ENCODE results near the gene HCN4.

HCN4 gene

GRCh38 chr15:73380661-73381060 is 11.9 kb upstream of the HCN4 start:
- no peak for DNase-seq (ENCODE audit: low read depth in 3 of 3)

DNA sequence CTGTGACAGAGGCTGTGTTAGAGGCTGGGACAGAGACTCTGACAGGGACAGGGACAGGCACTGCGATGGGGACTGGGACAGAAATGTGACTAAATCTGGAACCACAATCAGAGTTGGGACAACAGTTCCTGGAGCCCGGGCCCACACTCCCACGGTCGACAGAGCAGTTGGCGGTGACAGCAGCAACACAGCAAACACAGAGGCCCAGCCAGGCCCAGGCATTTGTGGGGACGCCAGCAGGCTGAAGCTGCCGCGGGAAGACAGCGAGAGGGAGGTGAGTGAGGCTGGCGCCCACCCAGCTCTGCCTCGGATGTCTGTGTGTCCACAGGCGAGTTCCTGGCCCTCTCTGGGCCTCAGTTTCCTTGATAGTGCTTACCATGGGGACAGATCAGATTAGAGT is 9.3 kb upstream of the HCN4 start:
- DNase-seq (ENCODE audit: low read depth in 3 of 3), result peak in 1 of 3 donors; percentile 1

GRCh38 chr15:73375755-73376305 is 7.1 kb upstream of the HCN4 start:
- DNase-seq (ENCODE audit: low read depth in 3 of 3), result no peak

- DNase-seq (ENCODE audit: low read depth in 3 of 3), result no peak
Measured at GRCh38 chr15:73375012-73375411, 6.3 kb upstream of the HCN4 start.

- DNase-seq (ENCODE audit: low read depth in 3 of 3), result no peak
Measured at GRCh38 chr15:73374604-73375003, 5.8 kb upstream of the HCN4 start.

DNA sequence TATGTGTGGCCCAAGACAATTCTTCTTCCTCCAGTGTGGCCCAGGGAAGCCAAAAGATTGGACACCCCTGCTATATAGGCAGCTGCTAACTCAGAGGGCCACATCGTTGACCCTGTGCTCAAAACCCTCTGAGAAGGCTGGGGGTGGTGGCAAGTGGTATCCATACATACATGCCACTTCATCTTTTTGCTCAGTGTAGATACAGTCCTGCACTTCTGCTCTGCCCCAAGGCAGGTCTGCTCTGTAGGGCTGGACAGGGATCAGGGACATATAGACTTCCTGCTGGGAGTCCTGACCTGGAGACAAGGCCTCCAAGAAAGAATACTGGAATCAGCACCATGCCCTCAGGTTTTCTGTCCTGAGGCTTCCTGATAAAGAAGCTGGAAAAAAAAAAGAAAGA is 4.5 kb upstream of the HCN4 start:
- no peak for DNase-seq (ENCODE audit: low read depth in 3 of 3)

- no peak for DNase-seq (ENCODE audit: low read depth in 3 of 3)
Measured at GRCh38 chr15:73371812-73372211, 3.1 kb upstream of the HCN4 start.

- no peak for DNase-seq (ENCODE audit: low read depth in 3 of 3)
Measured at GRCh38 chr15:73370151-73370550, 1.4 kb upstream of the HCN4 start.

GRCh38 chr15:73369154-73369694 is 466 bp upstream of the HCN4 start:
- no peak for DNase-seq (ENCODE audit: low read depth in 3 of 3)

DNA sequence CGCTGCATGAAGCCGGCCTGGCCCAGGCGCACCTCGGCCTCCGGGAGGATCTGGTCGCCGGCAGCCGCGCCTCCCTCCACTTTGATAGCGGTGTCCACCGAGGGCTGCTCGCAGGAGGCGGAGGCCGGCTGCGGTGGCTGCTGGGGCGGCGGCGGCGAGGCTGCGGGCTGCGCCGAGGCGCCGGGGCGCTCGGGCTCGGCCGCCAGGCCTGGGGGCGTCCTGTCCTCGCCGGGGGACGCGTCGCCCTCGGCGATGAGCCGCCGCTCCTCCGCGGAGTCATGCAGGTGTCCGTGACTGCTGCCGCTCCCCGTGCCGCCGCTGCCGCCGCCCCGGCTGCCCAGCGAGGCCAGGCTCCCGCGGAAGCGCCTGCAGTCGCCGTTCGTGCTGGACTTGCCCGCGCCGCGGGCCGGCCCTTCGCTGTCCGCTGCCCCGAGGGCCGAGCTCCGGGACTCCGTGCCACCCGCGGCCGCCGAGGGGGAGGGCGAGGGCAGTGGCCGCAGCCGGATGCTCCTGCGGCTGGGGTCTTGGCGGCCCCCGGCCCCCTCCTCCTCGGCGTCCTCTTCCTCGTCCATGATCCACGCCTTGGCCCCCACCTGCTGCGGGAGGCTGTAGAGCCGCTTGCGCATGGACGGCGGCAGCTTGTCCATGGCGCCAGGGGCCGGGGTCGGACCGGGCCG is 996 bp downstream of the HCN4 start:
- DNase-seq (ENCODE audit: low read depth in 3 of 3), result no peak

- DNase-seq (ENCODE audit: low read depth in 3 of 3), result no peak
Measured at GRCh38 chr15:73366766-73367623, 1.8 kb downstream of the HCN4 start.

DNA sequence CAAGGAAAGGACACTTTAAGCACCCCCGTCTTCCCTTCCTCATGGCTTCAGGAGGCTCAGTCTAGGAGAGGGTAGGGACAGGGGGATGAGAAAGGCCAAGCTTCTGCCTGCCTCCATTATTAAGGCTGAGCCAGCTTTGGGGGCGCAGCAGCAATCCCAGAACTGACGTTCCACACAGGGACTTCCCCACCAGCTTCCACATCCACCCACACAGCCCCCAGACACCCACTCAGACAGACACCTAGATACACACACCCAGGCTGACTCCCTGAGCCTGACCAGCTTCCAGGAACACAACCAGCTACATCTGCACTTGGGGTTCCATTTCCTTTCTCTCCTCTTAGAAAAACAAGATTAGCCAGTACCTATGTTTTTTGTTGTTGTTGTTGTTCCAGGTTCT is 4.7 kb downstream of the HCN4 start:
- no peak for DNase-seq (ENCODE audit: low read depth in 3 of 3)

DNA sequence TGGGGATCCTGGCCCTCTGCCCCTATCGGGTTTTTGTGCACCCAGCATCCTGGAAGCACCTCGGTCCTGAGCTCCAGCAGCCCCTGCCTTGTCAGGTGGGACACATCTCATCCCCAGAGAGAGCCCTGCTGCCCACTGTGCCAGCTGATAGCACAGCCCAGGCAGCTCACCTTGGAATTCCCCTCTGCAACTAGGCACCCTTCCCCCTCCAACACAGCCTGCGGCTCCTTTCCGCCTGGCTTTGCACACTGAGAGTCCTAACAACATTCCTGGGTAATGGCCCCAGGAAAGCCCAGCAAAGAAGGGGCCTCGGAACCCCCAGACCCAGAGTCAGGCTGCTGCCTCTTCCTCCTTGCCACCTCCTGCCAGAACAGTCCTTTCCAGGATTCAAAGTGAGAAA is 5.9 kb downstream of the HCN4 start:
- DNase-seq (ENCODE audit: low read depth in 3 of 3), result no peak

DNA sequence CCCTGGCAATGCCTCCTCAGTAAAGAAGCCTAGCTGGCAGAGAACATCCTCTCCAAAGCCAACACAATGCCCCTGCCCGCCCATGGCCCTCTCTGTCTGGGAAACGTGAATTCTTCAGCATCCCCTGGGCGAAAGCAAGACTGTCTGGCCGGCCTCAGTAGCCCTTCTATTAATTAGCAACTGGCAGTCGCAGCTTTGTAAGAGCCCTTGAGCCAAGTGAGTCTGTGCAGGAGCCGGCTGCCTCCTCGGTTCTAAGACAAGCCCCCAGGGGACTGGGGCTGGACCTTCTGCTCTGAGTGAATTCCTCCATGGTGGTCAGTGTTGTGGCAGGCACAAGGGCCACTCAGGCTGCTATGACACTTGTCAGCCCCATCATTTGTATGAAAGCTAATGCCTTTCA is 7.4 kb downstream of the HCN4 start:
- DNase-seq (ENCODE audit: low read depth in 3 of 3), result no peak

- DNase-seq (ENCODE audit: low read depth in 3 of 3), result no peak
Measured at GRCh38 chr15:73359651-73360050, 9.1 kb downstream of the HCN4 start.

- DNase-seq (ENCODE audit: low read depth in 3 of 3), result no peak
Measured at GRCh38 chr15:73357999-73358665, 10.6 kb downstream of the HCN4 start.

- no peak for DNase-seq (ENCODE audit: low read depth in 3 of 3)
Measured at GRCh38 chr15:73355612-73356265, 13.0 kb downstream of the HCN4 start.

GRCh38 chr15:73354241-73354640 is 14.5 kb downstream of the HCN4 start:
- DNase-seq (ENCODE audit: low read depth in 3 of 3), result no peak

GRCh38 chr15:73353734-73354133 is 15.0 kb downstream of the HCN4 start:
- no peak for DNase-seq (ENCODE audit: low read depth in 3 of 3)

DNA sequence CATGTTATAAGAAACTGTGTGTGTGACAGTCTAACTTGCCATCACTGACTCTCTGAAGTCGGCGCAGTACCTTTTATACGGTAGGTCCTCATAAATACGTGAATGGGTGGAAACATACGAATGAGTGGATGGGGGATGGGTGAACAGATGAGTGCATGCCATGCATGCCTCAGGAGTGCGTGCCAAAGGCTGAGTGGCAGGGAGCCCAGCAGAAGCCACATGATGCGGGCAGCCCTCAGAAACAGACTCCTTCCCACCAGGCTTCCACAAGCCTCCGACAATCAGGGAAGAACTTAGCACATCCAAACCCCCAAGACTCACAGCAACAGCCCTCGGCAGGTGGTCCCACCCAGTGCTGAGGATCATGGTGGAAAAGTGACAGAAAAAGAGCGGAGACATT is 16.7 kb downstream of the HCN4 start:
- DNase-seq (ENCODE audit: low read depth in 3 of 3), result no peak

GRCh38 chr15:73349191-73349590 is 19.6 kb downstream of the HCN4 start:
- no peak for DNase-seq (ENCODE audit: low read depth in 3 of 3)

Data from stimulated activated CD4-positive, alpha-beta T cell treated with anti-CD3 and anti-CD28 coated beads, TNF-alpha, amount 100 ng/mL, for 48 hours (primary cell).